Measurements from ENCODE around the gene TBCD.

DNA sequence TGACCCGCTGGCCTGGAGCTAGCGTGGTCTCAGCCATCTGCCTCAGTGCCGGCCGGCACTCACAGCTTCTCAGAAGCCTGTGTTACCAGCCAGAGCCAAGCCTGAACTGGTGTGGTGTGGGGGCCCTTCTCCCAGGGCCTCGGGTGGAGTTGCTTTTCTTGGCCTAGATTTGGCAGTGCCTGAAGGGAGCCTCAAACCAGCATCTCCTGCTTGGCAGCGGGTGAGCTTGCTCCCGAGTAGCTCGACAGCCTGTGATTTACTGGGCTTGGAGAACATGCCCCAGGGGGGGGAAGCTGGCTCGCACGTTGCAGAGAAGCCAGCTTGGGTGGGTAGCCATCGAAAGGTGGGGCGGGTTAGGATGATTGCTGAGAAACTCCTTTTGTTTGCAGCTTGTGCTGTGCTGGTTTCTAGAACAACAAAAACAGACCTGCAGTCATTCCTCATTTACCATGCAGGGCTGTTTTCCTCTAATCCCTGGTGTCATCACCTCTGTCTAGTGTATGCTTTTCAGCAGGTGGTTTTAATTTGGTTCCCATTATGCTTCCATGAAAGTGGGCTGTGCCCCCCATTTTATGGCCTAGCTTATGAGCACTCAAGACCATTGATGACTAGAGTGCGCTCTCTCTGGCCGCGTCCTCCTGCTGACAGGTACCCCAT, 42.2 kb downstream of the TBCD start:
- TF ChIP-seq, protein P1, sequence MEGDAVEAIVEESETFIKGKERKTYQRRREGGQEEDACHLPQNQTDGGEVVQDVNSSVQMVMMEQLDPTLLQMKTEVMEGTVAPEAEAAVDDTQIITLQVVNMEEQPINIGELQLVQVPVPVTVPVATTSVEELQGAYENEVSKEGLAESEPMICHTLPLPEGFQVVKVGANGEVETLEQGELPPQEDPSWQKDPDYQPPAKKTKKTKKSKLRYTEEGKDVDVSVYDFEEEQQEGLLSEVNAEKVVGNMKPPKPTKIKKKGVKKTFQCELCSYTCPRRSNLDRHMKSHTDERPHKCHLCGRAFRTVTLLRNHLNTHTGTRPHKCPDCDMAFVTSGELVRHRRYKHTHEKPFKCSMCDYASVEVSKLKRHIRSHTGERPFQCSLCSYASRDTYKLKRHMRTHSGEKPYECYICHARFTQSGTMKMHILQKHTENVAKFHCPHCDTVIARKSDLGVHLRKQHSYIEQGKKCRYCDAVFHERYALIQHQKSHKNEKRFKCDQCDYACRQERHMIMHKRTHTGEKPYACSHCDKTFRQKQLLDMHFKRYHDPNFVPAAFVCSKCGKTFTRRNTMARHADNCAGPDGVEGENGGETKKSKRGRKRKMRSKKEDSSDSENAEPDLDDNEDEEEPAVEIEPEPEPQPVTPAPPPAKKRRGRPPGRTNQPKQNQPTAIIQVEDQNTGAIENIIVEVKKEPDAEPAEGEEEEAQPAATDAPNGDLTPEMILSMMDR (conservative IDR thresholded peaks at IDR 0.05 in 1 of 2, IDR thresholded peaks at IDR 0.05 in 1 of 2; ENCODE audit: extremely low read depth in 1 of 2, insufficient read depth in 1 of 2, low read depth in 1 of 2, low read length in 2 of 2): no peak
- TF ChIP-seq EZH2 (IDR thresholded peaks at IDR 0.05; ENCODE audit: borderline replicate concordance, low read length): no peak

Measured in mammary epithelial cell (primary cell).